SH-SY5Y (cell line): ENCODE data around the gene PHACTR2.
A peak's percentile ranks its signal among the peaks of the same experiment; 100 is the strongest.

Experiments used
- GATA2 ChIP-seq: IDR thresholded peaks from 2 replicates; pipeline ENCODE4 v1.6.1; 2011; ENCODE audit warnings: mild to moderate bottlenecking, low read depth, low read length
- GATA3 ChIP-seq: IDR thresholded peaks from 2 replicates; pipeline ENCODE4 v1.6.1; 2011; ENCODE audit warnings: low read depth, mild to moderate bottlenecking, low read length, moderate library complexity

DNA sequence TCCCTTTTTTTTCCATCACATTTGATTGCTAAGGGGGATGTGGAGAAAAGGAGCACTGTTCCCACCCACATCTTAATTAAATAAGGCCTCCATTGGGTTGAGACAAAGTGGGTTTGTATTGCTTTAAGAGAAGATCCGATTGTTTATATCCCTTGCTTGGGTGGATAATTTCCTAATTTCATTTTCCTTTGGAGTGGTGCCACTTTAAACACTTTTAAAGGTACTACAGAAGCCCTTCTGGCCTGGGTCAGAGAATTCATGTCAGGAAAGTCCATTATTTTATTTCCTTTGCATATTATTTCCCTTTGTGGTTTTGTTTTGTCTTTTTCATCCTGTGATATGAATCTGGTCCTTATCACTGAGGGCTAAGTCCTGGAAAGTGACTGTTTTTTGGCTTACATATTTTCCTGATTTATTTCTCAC lies 56.9 kb downstream of the PHACTR2 start:
- peak; percentile 62 for TF ChIP-seq GATA3
- TF ChIP-seq GATA2 = peak; percentile 74
